Measurements from ENCODE around the gene FNDC3B.

DNA sequence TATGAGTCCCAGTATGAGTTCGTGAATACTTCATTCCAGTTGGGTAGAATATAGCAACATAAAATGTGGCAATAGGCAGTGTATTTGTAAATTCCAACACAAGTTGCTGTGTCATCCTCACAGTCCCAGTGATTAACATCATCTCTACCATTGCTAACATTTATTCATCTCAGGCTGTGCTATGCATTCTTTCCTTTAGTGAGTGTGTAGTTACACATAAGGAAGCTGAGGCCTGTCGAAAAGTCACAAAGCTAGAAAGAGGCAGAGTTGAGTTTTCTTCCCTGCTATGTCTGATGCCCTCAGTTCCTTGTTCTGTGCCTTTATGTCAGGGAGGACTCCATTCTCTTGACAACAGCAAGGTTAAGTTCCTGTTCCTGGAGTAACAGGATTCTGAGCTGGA is 96.4 kb downstream of the FNDC3B start:
- TF ChIP-seq GATA2 (IDR thresholded peaks at IDR 0.05; ENCODE audit: low read depth, low read length) (no peak), GATA3 (IDR thresholded peaks at IDR 0.05; ENCODE audit: low read depth, low read length) (no peak)
